ENCODE results near the gene NOL3.

The NOL3 gene

GRCh38 chr16:67173323-67173722 is 3.0 kb downstream of the NOL3 start:
- DNase-seq, result no peak

- peak; percentile 81 for DNase-seq
Measured at GRCh38 chr16:67173808-67174705, 3.7 kb downstream of the NOL3 start.

DNA sequence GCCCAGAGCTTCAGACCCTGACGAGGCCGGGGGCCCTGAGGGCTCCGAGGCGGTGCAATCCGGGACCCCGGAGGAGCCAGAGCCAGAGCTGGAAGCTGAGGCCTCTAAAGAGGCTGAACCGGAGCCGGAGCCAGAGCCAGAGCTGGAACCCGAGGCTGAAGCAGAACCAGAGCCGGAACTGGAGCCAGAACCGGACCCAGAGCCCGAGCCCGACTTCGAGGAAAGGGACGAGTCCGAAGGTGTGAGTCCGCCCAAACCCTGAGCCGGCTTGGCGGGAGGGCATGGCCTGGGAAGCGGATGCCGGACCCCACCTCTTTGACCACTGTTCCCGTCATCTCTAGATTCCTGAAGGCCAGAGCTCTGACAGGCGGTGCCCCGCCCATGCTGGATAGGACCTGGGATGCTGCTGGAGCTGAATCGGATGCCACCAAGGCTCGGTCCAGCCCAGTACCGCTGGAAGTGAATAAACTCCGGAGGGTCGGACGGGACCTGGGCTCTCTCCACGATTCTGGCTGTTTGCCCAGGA is 4.4 kb downstream of the NOL3 start:
- no peak for DNase-seq

DNA sequence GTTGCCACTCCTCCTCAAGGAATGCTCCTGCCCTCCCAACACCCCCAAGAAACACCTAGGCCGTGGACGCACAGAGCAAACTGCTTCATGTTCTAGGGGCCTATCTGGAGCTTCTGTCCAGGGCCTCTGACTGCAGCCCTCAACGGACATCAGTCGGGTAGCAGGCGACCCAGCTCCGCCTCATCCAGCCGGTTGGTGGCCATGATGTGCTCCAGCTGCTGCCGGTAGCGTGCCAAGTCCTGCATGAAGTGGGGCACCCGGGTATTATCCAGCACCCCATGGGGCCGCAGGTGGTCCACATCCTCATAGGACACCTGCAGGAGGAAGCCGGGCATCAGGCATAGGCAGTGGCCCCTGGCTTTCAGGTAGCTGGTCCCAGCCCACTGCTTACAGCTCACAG is 6.3 kb downstream of the NOL3 start:
- peak; percentile 14 for DNase-seq

DNA sequence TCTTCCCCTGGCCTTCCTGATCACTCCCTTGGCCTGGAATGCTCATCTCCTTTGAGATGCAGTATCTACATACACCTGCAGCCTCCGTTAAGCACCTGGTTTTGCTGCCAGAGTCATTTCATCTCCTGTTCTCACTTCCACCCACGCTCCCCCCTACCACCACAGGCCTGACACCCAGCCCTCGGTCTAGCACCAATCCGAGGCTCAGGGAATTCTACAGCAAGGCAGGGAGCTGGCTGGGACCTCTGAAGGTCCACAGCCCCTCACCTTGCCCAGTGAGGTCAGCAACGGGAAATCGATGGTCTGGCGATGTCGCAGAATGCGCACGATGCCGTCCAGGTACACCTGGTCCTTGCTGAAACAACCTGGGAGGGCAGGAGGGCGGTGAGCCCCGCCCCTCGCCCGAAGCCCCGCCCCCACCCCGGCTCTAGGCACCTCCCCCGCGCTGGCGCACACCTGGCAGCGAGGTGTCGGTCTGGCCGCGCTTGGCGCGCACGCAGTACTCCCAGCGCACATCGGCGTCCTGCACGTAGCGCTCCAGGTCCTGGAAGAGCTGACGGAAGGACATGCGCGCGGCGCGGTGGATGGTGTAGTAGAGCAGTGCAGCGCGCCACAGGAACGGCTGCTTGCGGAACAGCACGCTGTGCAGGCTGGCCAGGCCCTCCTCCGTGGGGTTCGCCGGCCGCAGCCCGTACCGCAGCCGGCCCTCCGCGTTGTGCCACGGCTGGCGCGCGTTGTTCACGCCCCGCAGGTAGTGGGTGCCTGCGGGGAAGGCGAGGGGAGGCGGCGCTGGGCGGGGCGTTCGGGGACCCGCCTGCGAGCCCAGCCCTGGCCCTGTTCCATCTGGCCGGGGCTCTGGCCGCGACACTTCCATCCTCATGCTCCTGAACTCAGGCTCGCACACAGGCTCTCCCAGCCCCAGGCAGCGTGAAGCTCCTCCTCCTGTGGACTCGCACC is 7.7 kb downstream of the NOL3 start:
- peak; percentile 92 for DNase-seq

GRCh38 chr16:67179421-67180080 is 9.2 kb downstream of the NOL3 start:
- DNase-seq, result no peak

DNA sequence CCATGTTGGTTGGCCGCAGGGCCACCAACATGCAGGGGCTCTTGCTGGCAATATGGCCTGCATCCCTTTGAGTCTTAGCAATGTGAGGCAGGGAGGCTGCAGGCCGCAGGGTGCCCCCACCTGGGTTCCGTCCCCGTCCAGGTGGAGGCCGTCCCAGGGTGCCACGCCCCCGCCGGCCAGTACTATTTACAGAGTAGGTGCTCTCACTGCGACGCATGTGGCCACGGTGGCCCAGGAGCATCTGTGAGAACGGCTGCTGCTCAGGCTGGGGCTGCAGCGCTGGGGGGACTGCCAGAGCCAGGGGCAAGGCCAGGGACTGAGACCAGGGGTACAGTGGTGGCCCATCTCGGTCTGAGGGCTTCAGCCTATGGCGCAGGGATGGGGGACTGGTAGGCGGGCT is 9.8 kb downstream of the NOL3 start:
- no peak for DNase-seq

GRCh38 chr16:67181346-67181745 is 11.0 kb downstream of the NOL3 start:
- DNase-seq, result no peak

DNA sequence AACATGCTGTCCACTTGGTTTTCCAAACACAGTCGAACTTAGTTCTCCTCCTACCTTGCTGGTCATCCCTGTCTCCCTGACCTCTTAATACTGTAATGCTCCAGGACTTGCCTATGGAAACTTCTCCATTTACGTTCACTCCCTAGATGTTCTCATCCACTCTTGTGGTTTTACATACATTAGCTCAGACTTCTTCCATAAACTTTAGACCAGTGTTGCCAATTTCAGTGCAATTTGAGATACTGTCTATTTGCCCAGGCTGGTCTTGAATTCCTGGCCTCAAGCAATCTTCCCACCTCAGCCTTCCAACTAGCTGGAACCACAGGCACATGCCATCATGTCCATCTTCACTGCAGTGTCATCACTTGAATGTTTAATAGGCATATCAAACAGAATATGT is 11.9 kb downstream of the NOL3 start:
- DNase-seq, result no peak

DNA sequence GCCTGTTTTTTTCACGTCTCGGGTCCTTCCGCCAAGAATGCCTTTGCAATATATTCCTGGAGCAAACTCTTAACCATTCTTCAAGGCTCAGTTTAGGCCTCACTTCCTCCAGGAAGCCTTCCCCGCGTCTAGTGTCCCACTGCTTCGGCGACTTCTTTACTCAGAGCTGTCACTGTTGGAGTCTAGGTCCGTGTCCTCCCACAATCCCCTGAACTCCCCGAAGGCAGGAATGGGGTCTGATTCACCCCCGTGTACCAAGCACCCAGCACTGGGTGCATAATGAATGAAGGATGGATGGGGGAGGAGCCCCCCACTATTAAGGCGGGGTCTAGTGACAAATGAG is 12.9 kb downstream of the NOL3 start:
- DNase-seq, result no peak

DNA sequence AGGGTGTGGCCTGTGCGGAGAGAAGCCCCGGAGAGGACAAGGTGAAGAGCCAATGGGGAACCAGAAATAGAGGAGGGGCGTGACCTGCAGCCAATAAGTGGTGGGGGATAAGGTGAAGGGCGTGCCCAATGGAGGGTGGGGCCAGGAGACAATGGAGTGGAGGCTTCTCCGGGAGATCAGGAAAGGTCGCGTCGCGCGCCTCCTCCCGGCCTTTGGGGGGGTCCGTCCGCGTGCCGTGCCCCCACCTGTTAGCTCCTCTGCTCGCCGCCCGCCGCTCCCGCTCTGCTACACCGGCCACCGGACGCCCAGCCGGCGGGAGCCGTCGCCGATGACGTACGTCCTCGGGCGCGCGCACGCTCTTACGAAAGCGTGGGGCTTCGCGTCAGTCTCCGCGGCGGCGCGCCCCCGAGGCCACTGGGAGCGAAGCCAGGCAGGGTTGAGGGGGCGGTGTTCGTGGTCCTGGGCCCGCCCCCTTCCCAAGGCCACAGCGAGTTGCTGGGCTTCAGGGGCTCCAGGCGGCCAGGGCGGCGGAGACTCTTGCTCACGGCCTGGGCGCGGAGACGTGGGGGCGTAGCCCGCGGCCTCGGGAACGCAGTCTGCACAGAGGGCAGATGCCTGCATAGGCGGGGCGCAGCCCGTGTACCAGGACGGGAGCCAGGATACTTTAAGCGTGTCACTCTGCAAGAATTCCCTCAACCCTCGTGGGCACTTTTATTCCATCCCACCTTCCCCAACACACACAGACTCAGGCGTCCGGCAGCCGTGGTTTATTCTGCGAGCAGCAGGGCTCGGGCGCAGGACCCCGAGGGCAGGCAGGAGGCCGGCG is 13.5 kb downstream of the NOL3 start, which contains the start of gene MATCAP1:
MATCAP1 (minus strand) TSS at position 337 of the 826 bp plus-strand sequence. CDS start 3,353 bp downstream, outside the sequence.
- DNase-seq, result peak; percentile 96

GRCh38 chr16:67184453-67184994 is 14.2 kb downstream of the NOL3 start:
- DNase-seq, result peak; percentile 76

DNA sequence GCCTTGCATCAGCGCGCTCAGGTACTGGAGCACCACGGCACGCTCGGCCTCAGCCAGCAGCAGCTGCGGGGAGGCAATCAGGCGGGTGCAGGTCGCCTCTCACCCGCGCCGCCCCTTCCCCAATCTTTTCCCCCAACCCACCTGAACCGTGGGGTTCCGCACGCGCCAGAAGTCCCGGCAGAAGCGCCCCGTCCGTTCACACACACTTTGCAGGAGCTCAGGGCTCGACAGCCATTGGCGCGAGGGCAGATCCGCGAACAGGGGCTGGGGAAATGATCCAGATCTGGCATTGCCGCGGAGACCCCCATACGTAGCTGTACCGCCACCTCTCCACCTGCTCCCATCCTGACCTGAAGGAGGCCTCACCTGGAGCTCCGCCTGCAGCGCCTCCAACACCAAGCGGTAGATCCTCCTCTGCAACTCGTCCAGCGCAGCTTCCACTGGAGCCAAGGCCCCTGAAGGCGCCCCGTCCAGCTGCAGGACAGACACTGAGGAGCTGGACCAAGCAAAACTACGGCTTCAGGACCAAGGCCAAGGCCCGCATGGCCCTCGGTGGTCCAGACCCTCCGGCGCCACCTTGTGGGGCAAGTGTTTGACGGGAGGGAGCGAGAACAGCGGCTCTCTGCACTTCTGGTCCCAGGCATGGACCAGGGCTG is 14.8 kb downstream of the NOL3 start:
- peak; percentile 80 for DNase-seq

- DNase-seq, result no peak
Measured at GRCh38 chr16:67185651-67186134, 15.4 kb downstream of the NOL3 start.

DNA sequence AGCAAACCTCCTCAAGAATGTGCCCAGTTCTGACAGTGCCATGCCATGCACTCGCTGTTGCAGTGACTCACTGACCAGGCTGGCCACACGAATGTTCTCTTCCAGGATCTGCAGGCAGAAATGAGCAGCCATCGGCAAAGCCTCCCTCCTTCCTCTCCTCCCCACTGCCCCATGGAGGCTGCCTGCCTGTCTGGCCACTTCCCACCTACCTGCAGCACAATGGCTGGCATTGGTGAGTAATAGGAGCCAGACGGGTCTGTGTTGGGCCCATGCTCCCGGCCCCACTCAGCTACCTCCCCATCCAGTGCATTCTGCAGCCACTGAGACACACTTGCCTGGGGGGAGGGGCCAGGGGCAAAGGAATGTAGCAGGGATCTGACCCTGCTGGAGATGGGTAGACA is 16.2 kb downstream of the NOL3 start:
- DNase-seq, result no peak

DNA sequence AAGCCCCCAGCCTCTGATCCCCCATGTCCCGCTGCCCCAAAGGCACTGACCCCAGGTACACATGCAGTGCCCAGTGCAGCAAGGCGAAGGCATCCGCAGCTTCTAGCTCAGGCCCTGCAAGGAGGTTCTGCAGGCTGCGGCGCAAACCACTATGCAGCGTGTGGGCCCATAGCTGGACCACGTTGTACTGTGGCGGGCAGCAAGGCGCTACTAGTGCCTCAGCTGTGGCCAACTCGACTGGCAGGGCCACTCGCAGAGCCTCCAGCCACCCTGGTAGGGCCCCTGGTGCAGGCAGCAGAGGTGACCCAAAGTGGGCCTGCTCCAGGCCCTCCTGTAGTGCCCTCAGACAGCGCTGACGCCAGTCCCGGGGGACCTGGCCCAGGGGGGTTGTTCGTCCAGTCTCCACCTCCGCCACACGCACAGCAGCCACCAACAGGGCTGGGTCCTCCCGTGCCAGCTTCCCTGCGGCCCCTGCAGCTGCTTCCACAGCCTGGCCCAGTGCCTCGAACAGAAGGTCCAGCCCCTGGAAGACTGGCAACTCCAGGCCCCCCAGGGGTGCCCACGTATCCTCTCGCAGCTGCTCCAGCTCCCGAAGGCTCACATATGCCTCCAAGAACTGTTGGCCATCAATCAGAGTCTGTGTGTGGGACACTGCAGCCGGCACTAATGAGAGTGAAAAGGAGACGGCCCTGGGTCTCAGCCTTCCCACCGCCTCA is 17.0 kb downstream of the NOL3 start:
- no peak for DNase-seq

DNA sequence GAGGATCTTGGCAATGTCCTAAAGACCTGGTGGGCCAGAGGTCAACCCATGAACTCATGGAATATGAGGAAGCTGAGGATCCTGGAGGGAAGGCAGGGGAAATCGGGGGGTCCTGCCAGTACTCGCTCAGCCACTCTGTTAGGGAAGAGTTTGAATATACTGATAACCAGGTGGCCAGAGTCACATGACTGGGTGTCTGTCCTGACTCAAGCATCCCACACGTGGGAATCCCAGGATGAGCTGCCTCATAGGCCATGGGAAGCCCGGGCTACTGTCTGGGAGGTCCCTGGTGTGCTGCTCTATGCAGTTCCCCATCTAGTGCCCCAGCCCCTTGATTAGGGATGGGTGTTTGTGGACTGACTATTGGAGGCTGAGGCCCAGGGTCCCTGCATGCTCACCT is 18.0 kb downstream of the NOL3 start:
- DNase-seq, result no peak

DNA sequence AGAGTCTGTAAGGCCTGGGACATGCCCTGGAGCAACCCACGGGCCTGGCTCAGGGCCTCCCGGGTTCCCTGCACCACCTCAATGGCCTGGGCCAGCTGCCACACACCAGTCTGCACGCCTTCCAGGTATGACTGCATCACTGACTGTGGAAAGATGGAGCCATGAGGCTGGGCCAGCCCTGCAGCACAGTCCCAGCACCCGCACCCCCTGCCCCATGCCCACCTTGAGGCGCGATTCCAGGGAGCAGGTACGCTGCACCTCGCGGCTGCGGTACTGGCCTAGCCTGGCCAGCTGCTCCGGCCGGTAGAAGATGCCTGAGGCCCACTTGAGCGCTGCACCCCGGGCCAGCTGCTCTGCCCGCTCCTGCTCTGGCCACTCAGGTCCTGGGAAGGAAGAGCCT is 18.5 kb downstream of the NOL3 start:
- DNase-seq, result no peak

GRCh38 chr16:67190041-67190440 is 19.7 kb downstream of the NOL3 start, which contains the start of gene EXOC3L1:
Gene EXOC3L1, minus strand, starts transcription at chr16:67190136. Its CDS starts 460 bp downstream, at chr16:67189676.
- peak; percentile 7 for DNase-seq

Data from NCI-H69 (cell line).